NK-92 (cell line): ENCODE data around the gene RALGAPB.
"Not testable (repeated sequence)": the region's sequence is repeated elsewhere in the genome, so short reads cannot be mapped to it uniquely, and the experiment has no call there.

Experiments used
- DNase-seq: peaks from one replicate; lab custom pipeline; 2025; ENCODE audit not compliant: unreplicated experiment; lab: John Stamatoyannopoulos, UW

RALGAPB gene

GRCh38 chr20:38583306-38583705, 110.7 kb downstream of the RALGAPB start:
- no peak for DNase-seq

- DNase-seq = no peak
Measured at GRCh38 chr20:38584099-38584763, 111.6 kb downstream of the RALGAPB start.

GRCh38 chr20:38585404-38586180, 112.9 kb downstream of the RALGAPB start:
- DNase-seq = no peak

GRCh38 chr20:38586181-38586525, 113.5 kb downstream of the RALGAPB start:
- DNase-seq = no peak

GRCh38 chr20:38588303-38588702, 115.7 kb downstream of the RALGAPB start:
- no peak for DNase-seq

GRCh38 chr20:38589351-38589750, 116.7 kb downstream of the RALGAPB start:
- DNase-seq = no peak

GRCh38 chr20:38589967-38590675, 117.5 kb downstream of the RALGAPB start:
- DNase-seq = no peak

- no peak for DNase-seq
Measured at GRCh38 chr20:38590676-38591473, 118.2 kb downstream of the RALGAPB start.

- no peak for DNase-seq
Measured at GRCh38 chr20:38591474-38592410, 119.1 kb downstream of the RALGAPB start.

- DNase-seq = not testable (repeated sequence)
Measured at GRCh38 chr20:38592411-38592790, 119.8 kb downstream of the RALGAPB start.

- not testable (repeated sequence) for DNase-seq
Measured at GRCh38 chr20:38594281-38594680, 121.6 kb downstream of the RALGAPB start.

- not testable (repeated sequence) for DNase-seq
Measured at GRCh38 chr20:38595886-38596285, 123.2 kb downstream of the RALGAPB start.

GRCh38 chr20:38599410-38599882, 126.8 kb downstream of the RALGAPB start:
- DNase-seq = no peak

- no peak for DNase-seq
Measured at GRCh38 chr20:38600057-38600456, 127.4 kb downstream of the RALGAPB start.

- no peak for DNase-seq
Measured at GRCh38 chr20:38601216-38602184, 128.9 kb downstream of the RALGAPB start, which contains the start of gene ARHGAP40. Gene ARHGAP40 (plus strand): TSS chr20:38601809.

- no peak for DNase-seq
Measured at GRCh38 chr20:38602185-38602581, 129.5 kb downstream of the RALGAPB start.

GRCh38 chr20:38603286-38603685, 130.6 kb downstream of the RALGAPB start:
- DNase-seq = no peak

- DNase-seq = no peak
Measured at GRCh38 chr20:38604873-38605303, 132.2 kb downstream of the RALGAPB start.

GRCh38 chr20:38607351-38607750, 134.7 kb downstream of the RALGAPB start:
- DNase-seq = no peak
